HG03139 (cell line): Measurements from ENCODE around the gene TEC.

Experiments
- ATAC-seq: cut with Tn5 transposase; IDR thresholded peaks from one replicate; pipeline ENCODE4 v1.9.1; 2021; ENCODE audit not compliant: unreplicated experiment

TEC gene

DNA sequence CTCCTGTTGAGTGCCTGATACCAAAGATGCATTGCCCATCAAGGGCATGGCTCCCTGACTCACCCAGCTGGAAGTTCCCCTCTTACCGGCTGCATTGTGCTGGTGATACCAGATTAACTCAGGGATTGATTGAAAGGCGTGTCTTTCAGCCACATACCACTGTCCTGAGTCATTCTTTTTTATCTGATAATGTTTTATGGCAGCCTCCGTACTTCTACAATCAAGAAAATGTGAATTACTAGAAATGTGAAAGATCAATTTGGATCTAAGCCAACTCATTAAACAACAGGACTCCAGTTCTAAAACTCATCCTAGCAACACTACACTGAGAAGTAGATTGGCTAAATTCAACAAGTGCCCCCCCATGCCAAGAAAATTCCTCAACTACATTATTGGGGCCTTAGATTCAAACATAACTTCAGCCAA lies 175.6 kb downstream of the TEC start:
- no peak for ATAC-seq

GRCh38 chr4:48090621-48091020 lies 179.0 kb downstream of the TEC start:
- ATAC-seq = no peak

DNA sequence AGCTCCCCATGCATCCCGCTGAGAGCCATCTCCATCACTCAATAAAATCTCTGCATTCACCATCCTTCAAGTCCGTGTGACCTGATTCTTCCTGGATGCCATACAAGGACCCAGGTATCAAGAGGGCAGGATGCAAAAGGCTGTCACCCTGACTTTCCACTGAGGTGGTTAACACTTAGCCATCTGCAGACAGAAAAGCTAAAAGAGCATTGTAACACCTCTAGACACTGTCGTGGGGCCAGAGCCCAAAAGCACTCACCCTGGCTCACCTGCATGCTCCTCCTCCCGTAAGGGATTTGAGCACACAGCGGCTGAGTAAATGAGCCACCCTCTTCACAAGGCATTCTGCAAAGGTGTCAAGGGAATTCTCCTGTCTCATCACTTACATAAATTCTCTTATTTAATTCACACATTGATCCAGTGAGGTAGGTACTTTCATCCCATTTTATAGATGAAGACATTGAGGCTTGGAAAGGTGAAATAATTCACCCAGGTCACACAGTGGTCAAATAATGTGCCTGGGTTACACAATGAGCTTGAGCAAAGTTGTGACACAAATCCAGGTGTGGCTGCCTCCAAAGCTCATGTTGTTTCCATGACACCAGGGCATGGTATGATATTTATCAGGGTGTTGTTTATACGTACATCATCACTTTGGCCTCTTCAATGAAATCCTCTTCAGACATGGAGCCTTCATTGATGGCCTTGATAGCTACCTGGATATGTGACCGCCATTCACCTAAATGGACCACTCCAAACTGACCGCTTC lies 183.6 kb downstream of the TEC start:
- ATAC-seq = no peak
